ENCODE measurements around the gene RASSF8. TPM values are rescaled to one million over a fixed set of nuclear protein-coding genes. Genes with fewer than 3 reads are reported as not detected.

RASSF8 gene
- total RNA-seq, 1 experiment from 2014 or later: 51.2 TPM

DNA sequence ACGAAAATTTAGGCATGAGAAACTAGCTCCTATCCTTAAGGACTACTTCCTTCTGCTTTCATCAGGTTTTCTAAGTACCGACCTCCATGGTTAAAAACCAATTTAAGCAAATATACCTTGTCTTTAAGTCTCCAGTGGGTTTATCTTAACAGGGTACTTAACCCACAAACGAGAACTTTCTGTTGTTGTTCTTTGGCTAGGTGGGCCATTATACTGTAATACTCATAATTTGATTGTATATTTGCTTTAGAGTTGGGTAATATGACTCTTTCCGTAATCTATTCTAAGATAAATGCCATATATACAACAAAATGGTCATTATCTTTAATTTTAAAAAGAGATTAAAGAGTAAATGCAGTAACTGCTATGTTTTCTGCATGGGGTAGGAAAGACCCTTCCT lies 21.6 kb downstream of the RASSF8 start:
- Histone ChIP-seq H3K36me3 (ENCODE audit: low read depth, low read length) (no peaks in the 10 kb centered on the region), H2AFZ (ENCODE audit: low read length) (no peak overlapping the region), H3K27ac (ENCODE audit: low read length) (no peak overlapping the region), H3K4me2 (ENCODE audit: low read length) (no peak overlapping the region), H3K4me1 (ENCODE audit: insufficient read depth, low read length) (no peaks in the 10 kb centered on the region), H3K9me3 (ENCODE audit: low read length) (no peaks in the 10 kb centered on the region), H3K4me3 (ENCODE audit: low read length) (no peak overlapping the region), H3K9me2 (replicated peaks; ENCODE audit: low read length) (no peaks in the 10 kb centered on the region), H3K9ac (ENCODE audit: low read length) (no peak overlapping the region), H4K20me1 (ENCODE audit: low read length) (peaks cover 37% of the 10 kb centered on the region; the same call in 1 of the 2 replicates), H3F3A (ENCODE audit: low read length, unreplicated experiment) (no peaks in the 10 kb centered on the region), H3K27me3 (ENCODE audit: low read length) (no peaks in the 10 kb centered on the region), H3K79me2 (ENCODE audit: low read length) (peaks cover 99% of the 10 kb centered on the region)
- no peak for TF ChIP-seq CTCF (conservative IDR thresholded peaks at IDR 0.05; ENCODE audit: low read depth, low read length)
- no peak for TF ChIP-seq EZH2 (IDR thresholded peaks at IDR 0.05; ENCODE audit: low read length, unreplicated experiment)
- TF ChIP-seq EZH2phosphoT487 (IDR thresholded peaks at IDR 0.05; ENCODE audit: borderline replicate concordance, low read length): no peak
- ATAC-seq (no peak), DNase-seq (no peak)
- BruUV-seq (replicated peaks): no TSS peak
- ChIA-PET POLR2A (ENCODE audit: unreplicated experiment) (interaction anchor here (0.6 to 0.7 kb wide), 2 partner anchors 9 to 18 kb away, joined by 3 read pairs; no protein-coding TSS in a partner anchor), CTCF (interaction anchor here (0.7 kb wide), 1 partner anchor 13 kb away, joined by 3 read pairs; no protein-coding TSS in a partner anchor)
- intact Hi-C loops (cut with micrococcal nuclease): no loop called here

GRCh38 chr12:25981597-25981996 lies 23.1 kb downstream of the RASSF8 start:
- Histone ChIP-seq H3K79me2 (ENCODE audit: low read length) (peaks cover 99% of the 10 kb centered on the region), H3F3A (ENCODE audit: low read length, unreplicated experiment) (no peaks in the 10 kb centered on the region), H4K20me1 (ENCODE audit: low read length) (peaks cover 40% of the 10 kb centered on the region; the same call in 1 of the 2 replicates), H2AFZ (ENCODE audit: low read length) (no peak overlapping the region), H3K9me3 (ENCODE audit: low read length) (no peaks in the 10 kb centered on the region), H3K4me1 (ENCODE audit: insufficient read depth, low read length) (no peaks in the 10 kb centered on the region), H3K4me3 (ENCODE audit: low read length) (no peak overlapping the region), H3K36me3 (ENCODE audit: low read depth, low read length) (no peaks in the 10 kb centered on the region), H3K27ac (ENCODE audit: low read length) (no peak overlapping the region), H3K9me2 (replicated peaks; ENCODE audit: low read length) (no peaks in the 10 kb centered on the region), H3K9ac (ENCODE audit: low read length) (no peak overlapping the region), H3K4me2 (ENCODE audit: low read length) (no peak overlapping the region), H3K27me3 (ENCODE audit: low read length) (no peaks in the 10 kb centered on the region)
- POLR2A ChIA-PET (ENCODE audit: unreplicated experiment): no interaction called here
- TF ChIP-seq CTCF (conservative IDR thresholded peaks at IDR 0.05; ENCODE audit: low read depth, low read length) (no peak), EZH2 (IDR thresholded peaks at IDR 0.05; ENCODE audit: low read length, unreplicated experiment) (no peak), EZH2phosphoT487 (IDR thresholded peaks at IDR 0.05; ENCODE audit: borderline replicate concordance, low read length) (no peak)
- intact Hi-C loops (cut with micrococcal nuclease): no loop called here
- no TSS peak for BruUV-seq (replicated peaks)
- DNase-seq (no peak), ATAC-seq (no peak)
- CTCF ChIA-PET: no interaction called here

- ATAC-seq (no peak), DNase-seq (no peak)
- CTCF ChIA-PET: no interaction called here
- H2AFZ ChIP-seq (ENCODE audit: low read length): no peak overlapping the region
- H3K36me3 ChIP-seq (ENCODE audit: low read depth, low read length): no peaks in the 10 kb centered on the region
- H3K27me3 ChIP-seq (ENCODE audit: low read length): no peaks in the 10 kb centered on the region
- H4K20me1 ChIP-seq (ENCODE audit: low read length): peaks cover 35% of the 10 kb centered on the region; the same call in 1 of the 2 replicates
- no peak overlapping the region for H3K27ac ChIP-seq (ENCODE audit: low read length)
- H3K9me3 ChIP-seq (ENCODE audit: low read length): no peaks in the 10 kb centered on the region
- no TSS peak for BruUV-seq (replicated peaks)
- no peak overlapping the region for H3K4me3 ChIP-seq (ENCODE audit: low read length)
- POLR2A ChIA-PET (ENCODE audit: unreplicated experiment): no interaction called here
- H3K4me2 ChIP-seq (ENCODE audit: low read length): no peak overlapping the region
- H3K9ac ChIP-seq (ENCODE audit: low read length): no peak overlapping the region
- no peak for TF ChIP-seq CTCF (conservative IDR thresholded peaks at IDR 0.05; ENCODE audit: low read depth, low read length)
- TF ChIP-seq EZH2phosphoT487 (IDR thresholded peaks at IDR 0.05; ENCODE audit: borderline replicate concordance, low read length): no peak
- TF ChIP-seq EZH2 (IDR thresholded peaks at IDR 0.05; ENCODE audit: low read length, unreplicated experiment): no peak
- no peaks in the 10 kb centered on the region for H3K9me2 ChIP-seq (replicated peaks; ENCODE audit: low read length)
- H3K79me2 ChIP-seq (ENCODE audit: low read length): peaks cover 97% of the 10 kb centered on the region
- no peaks in the 10 kb centered on the region for H3K4me1 ChIP-seq (ENCODE audit: insufficient read depth, low read length)
- no peaks in the 10 kb centered on the region for H3F3A ChIP-seq (ENCODE audit: low read length, unreplicated experiment)
- intact Hi-C loops (cut with micrococcal nuclease): no loop called here
Measured at GRCh38 chr12:25982416-25982815, 23.9 kb downstream of the RASSF8 start.
